HG02885 (cell line): Measurements from ENCODE around the gene YDJC.
A peak's percentile ranks its signal among the peaks of the same experiment; 100 is the strongest.
"Not testable (repeated sequence)": the region's sequence is repeated elsewhere in the genome, so short reads cannot be mapped to it uniquely, and the experiment has no call there.

ENCODE experiments used
- ATAC-seq: cut with Tn5 transposase; IDR thresholded peaks from one replicate; pipeline ENCODE4 v1.9.1; 2021; ENCODE audit warnings: mild to moderate bottlenecking; ENCODE audit not compliant: unreplicated experiment, poor library complexity

Gene YDJC

DNA sequence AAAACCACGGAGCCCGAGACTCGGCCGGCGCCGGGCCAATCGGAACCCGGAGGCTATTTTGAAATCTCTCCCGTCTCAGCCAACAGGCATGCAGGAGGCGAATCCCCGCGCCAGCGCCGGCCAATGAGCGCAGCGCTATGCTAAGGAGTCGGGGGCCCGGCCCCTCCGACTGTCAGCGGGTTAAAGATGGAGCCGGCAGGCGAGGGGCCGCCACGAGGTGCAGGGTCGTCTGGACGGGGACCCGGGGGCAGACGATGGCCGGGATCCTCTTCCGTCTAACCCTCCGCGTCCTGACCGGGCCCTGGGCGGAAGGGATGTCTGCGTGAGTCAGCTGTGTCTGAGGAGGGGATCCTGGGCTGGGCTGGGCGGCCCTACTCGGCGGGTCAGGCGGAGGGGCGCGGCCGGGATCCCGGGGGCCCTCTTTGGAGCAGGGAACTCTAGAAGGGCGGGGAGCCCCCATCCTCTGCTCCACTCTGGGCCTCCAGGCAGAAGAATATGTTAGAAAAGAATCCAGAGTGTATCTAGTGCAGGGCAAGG lies 22.3 kb upstream of the YDJC start:
- ATAC-seq = peak; percentile 91

DNA sequence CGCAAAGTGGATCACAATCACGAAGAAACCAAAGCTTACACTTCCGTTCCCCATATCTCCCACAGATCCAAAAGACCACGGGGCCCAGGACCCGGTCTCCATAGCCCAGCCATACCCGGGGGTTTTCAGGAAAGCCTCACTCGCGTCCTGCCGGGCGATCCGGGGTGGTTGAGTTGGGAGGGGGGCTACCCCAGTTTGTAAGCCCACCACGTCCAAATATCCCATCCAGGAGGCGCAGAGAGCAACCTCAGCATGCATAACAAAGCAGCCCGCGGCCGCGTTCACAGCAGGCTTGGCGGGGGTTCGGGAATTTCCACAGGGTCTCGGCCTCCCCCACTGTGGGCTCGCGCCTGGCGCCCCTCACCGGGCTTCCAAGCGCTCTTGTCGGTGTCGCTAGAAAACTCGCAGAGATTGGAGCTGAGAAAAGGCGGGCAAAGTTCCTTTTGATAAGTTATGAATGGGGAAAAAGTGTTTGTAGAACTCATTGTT lies 21.7 kb upstream of the YDJC start:
- ATAC-seq = peak; percentile 32

DNA sequence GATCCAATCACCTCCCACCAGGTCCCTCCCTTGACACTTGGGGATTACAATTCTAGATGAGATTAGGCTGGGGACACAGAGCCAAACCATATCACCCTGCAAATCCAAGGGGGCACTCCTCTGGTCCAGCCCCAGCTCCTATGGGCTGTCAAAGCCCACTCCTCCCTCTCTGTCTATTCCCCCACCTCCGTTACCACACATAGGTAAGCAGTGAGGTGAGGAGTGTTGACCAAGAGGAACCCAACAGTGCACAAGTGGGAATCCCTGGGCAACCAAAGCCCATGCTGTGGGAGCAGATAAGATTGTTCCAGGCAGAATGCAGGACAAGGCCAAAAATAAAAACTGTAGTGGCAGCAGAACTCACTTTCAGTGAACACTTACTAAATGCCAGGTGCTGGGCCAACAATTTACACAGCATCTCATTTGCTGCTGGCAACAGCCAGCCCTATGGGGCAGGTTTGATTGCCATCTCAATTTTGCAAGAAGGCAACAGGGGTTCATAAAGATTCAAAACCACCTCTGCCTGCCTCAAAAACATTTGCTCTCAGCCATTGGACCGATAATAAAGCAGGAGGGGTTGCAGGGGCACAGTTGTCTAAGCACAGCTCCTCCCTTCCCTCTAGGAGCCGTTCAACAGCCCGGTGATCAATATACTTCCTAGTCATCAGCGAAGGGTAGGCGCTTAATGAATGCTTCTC lies 21.1 kb upstream of the YDJC start:
- no peak for ATAC-seq

DNA sequence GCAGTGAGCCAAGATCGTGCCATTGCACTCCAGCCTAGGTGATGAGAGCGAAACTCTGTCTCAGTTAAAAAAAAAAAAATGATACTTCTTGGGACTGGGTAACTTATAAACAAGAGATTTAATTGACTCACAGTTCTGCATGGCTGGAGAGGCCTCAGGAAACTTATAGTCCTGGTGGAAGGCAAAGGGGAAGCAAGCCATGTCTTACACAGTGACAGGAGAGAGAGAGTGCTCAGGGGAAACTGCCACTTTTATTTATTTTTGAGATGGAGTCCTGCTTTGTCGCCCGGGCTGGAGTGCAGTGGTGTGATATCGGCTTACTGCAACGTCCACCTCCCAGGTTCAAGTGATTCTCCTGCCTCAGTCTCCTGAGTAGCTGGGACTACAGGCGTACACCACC lies 20.5 kb upstream of the YDJC start:
- ATAC-seq = no peak

DNA sequence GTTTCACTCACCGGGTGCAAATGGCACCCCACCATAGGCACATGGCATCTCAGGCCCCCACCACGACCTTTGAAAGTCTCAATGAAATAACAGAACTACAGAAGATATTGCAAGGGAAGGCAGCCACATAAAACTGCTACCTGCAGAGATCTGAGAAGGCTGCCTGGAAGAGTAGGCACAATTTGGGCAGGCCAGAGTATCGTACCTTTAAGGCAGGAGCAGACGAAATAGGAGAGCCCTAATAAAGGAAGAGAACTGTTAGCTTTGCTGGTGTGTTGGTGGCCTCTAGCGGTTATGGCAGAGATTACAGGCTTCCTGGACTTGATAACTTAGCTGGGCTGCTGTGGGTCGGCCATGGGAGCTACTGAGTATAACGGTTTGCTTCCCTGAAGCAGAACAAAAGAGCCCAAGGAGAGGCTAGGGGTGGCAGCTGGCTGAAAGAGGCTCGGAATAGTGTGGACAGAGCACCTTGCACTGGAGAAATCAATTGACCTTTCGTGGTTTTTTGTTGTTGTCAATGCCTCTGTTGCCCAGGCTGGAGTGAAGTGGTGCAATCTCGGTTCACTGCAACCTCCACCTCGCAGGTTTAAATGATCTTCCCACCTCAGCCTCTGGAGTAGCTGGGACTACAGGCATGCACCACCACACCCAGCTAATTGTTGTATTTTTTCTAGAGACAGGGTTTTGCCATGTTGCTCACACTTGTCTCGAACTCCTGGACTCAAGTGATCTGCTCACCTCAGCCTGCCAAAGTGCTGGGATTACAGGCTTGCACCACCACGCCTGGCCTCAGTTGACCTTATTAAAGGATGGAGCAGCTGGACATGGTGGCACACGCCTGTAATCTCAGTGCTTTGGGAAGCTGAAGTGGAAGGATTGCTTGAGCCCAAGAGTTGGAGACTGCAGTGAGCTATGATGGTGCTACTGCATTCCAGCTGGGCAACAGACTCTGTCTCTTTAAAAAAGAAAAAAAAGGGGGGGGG lies 17.1 kb upstream of the YDJC start:
- no peak for ATAC-seq

DNA sequence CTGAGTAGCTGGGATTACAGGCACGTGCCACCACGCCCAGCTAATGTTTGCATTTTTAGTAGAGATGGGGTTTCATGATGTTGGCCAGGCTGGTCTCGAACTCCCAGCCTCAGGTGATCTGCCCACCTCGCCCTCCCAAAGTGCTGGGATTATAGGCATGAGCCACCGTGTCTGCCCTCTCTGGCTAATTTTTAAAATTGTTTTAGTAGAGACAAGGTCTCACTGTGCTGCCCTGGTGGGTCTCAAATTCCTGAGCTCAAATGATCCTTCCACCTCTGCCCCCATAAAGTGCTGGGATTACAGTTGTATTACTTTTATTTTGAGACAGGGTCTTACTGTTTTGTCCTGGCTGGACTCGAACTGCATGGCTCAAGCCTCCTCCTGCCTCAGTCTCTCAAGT lies 15.7 kb upstream of the YDJC start:
- not testable (repeated sequence) for ATAC-seq

DNA sequence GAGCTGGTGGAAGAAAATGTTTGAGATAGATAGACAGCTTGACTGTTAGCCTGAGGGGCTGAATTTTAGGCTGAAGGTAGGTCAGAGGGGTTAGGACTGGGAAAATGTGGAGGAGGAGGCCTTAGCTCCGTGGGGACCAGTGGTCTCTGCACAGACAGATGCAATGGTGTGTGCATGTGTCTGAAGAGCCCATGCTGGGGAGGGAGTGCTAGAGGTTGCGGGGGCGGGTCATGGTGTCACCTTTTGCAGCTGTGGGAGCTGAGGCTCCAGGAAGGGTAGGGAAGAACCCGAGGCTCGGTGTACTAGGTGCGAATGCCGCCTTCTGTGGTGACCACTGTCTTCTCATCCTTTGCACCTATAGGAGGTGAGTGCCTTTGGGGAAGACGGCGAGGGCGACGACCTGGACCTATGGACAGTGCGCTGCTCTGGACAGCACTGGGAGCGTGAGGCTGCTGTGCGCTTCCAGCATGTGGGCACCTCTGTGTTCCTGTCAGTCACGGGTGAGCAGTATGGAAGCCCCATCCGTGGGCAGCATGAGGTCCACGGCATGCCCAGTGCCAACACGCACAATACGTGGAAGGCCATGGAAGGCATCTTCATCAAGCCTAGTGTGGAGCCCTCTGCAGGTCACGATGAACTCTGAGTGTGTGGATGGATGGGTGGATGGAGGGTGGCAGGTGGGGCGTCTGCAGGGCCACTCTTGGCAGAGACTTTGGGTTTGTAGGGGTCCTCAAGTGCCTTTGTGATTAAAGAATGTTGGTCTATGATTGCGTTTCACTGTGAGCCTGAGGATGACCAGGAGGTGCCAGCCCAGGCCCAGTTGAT lies 13.9 kb upstream of the YDJC start:
- no peak for ATAC-seq

DNA sequence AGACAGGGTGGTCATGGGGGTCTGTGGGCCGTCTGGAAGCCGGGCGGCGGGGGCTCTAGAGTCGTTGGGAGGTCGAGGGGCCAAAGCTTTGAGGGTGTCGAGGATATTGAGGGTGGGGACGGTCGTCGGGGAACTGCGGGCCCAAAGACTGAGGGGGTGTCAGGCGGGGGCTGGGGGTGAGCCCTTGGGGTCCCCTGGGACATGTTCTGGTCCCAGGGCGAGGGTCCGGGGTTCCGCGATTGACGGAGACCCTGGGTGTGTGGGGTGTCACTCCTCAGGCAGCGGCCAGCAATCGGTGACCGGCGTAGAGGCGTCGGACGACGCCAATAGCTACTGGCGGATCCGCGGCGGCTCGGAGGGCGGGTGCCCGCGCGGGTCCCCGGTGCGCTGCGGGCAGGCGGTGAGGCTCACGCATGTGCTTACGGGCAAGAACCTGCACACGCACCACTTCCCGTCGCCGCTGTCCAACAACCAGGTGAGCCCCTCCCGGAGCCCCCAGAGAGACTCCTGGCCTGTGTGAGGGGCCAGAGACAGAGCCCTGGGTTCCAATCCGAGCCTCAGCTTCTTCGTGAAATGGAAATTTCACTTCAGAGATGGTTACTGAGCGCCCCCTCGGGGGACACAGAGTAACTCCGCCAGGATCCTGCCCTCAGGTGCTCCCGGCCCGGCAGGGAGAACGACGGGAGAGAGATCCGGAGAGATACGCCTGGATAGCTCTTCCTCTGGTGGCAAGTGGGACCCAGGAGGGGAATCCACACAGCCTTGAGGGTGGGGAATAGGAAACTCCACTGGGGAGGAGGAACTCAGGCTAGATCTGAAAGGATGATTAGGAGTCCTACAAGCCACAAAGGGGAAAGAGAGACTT lies 13.0 kb upstream of the YDJC start:
- ATAC-seq = no peak

DNA sequence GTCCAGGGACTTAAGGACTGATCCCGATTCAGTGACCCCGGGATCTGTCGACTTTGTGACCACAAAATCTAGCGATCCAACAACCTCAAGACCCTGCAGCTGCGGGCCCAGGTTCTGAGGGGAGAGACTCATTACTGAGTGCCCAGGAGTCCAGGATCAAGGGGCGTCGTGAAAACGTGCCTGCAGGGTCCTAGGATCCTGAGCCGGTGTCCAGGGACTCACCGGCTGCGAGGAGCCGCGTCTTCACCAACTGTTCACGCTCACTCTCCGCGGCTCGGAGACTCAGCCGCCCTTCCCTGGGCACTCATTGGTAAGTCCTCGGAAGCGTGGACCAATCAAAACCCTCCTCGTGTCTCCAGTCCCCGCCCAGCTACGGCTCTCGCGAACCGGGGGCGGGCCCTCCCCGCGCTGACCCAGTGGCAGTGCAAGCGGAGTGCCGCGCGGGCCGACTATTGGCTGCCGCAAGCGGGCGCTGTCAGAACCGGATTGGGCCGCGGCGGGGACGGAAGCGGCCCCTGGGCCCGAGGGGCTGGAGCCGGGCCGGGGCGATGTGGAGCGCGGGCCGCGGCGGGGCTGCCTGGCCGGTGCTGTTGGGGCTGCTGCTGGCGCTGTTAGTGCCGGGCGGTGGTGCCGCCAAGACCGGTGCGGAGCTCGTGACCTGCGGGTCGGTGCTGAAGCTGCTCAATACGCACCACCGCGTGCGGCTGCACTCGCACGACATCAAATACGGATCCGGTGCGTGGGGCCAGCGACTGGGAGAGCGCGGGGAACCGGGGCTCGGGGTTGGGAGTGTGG lies 12.2 kb upstream of the YDJC start, which contains the start of gene SDF2L1:
Gene SDF2L1, plus strand, starts transcription at position 514 of the 795 bp plus-strand sequence. Its CDS starts 35 bp downstream, at position 549.
- peak; percentile 97 for ATAC-seq

DNA sequence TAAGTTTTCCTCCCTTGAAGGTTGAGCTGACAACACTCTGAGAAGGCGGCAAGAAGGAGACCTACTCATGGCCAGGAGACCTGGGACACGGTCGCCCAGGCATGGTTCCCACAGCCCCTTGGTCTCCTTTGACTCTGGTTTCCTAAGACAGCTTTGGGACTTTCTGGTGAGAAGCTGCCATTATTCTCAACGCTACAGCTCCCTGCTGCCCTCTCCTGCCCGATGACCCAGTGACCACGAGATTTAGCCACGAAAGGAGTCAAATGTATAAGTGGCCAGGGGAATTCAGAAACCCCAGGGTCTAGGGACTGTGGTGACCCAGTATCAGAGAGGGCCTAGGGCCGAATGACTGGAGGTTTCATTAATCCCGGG lies 11.6 kb upstream of the YDJC start:
- peak; percentile 14 for ATAC-seq

DNA sequence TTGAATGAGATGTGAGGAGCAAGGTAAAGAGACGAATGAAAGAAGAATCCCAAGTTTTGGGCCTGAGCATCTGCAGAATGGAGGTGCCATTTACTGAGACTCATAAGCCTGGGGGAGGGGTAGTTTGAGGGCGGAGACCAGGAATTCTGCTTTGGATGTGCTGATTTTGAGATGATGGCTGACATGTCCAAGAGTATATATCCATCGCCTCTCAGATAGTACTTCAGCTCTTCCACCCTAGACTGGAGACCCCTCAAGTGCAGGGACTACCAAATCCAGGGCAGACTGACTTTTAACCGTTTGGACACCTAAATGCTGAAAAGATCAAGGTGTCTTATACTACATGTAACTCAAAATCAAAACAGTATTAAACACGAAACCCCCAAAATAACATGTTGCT lies 11.0 kb upstream of the YDJC start:
- ATAC-seq = no peak

DNA sequence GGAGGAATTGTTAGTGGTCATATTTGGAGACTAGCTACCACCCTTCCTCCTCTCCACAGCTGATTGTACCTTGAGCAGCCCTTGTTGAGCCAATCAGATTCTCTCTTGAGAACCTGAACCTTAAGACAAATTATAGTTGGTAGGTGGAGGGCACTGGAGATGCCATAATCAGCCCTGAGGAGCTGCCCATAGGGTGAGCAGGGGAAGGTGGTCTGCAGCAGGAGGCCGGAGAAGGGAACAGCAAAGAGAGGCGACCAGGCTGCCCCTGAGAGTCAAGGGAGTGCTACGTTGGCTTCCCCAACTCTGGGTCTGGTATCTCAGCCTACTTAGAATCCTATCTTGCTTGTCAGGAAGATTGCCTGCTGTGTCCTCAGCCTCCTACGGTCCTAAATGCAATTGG lies 9.5 kb upstream of the YDJC start:
- ATAC-seq = no peak

DNA sequence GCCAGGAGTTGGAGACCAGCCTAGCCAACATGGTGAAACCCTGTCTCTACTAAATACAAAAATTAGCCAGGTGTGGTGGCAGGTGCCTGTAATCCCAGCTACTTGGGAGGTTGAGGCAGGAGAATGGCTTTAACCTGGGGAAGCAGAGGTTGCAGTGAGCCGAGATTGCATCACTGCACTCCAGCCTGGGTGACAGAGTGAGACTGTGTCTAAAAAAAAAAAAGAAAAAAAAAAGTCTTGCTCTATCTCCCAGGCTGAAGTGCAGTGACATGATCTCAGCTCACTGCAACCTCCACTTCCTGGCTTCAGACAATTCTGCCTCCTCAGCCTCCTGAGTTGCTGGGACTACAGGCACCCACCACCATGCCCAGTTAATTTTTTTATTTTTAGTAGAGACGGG lies 7.6 kb upstream of the YDJC start:
- ATAC-seq = not testable (repeated sequence)

DNA sequence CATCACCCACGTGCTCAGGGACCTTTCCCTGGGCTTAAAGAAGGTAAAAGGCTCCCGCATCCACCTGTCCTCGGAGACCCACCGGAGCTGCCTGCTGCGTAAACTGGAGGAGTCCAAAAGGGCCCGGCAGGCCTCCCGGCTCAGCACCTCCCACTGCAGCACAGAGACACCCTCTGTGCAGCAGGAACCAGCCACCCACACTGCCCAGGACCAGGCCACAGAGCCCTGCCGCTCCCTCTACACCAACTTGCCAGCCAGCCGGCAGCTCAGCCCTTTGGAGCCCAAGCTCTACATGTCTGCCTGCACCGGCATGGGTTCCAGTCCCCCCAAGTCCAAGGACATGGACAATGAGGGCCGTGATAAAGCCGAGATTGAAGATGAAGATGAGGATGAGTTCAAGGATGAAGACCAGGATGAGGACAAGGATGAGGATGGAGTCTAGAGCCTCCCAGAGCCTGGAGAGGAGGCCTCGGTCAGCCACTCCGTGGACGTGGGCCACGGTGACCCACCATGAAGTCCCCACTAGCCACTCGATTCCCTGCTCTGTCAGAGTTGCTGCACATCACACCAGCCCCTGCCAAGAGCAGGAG lies 6.9 kb upstream of the YDJC start:
- ATAC-seq = no peak

DNA sequence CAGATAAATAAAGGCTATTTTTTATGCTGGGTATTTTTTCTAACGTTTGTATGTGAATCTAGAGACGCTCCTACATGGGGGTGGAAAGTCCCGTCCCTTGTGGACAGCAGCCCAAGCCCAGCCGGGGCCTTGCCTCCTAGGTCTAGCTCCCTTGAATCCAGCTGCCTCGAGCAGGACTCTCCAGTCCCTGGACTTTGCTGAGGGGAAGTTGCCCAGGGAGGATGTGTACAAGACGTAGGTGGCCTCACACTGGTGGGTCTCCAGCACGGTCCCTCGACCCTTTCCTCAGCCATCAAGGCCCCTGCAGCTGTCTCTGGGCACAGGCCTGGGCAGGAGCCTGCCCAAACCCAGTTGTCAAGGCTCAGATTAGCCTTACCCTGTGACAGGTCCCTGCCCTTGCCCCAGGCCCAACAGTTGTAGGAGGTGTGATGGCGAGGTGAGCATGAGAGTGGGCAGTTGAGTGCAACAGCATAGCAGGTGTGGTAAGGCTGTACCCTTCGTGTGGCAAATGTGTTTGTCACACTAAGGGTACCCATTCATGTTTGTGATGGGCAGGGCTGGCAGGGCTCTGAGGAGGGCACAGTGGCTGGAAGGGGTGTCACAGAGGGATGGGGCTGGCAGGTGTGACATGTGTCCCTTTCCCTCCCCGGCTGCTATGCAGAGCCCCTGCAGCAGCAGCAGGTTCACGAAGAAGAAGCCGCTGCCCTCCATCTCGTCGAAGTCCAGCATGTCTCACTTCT lies 6.1 kb upstream of the YDJC start:
- no peak for ATAC-seq

DNA sequence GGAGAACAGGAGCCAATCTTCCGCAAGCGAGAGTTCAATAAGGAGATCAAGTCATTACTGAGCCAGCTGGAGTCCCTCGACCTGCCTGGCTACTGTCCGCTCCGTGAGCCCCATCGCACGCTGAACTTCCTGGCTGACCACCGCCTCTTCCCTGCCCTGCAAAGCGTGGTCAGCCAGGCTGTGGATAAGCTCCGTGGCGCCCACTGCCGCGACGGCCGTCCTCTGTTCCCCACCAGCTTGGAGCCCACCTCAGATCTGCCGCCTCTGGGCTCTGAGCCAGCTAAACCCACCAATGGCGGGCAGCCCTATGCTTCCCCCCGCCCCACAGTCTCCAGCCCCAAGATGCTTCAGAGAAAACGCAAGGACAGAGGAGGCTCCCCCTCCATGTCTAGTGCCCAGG lies 5.0 kb upstream of the YDJC start:
- ATAC-seq = no peak

DNA sequence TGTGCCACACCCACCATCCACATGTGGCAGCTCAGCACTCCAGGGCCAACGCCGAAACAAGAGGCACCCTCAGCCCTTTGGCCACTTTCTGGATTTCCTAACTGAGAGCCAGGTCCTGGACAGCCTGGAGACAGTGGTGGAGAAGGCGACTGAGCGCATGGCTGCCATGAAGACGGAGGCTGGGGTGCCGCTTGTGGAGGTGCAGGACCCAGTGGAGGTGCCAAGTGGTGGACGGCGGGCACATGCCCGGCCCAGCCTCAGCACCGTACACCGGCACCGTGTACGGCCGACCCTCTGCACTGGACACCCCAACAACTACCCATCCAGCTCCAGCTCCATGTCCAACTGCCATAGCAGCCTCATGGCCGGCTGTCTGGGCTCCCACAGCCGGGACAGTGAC lies 4.3 kb upstream of the YDJC start:
- no peak for ATAC-seq
